Activated effector memory CD4-positive, alpha-beta T cell treated with Interleukin-2 at 50 U/mL for 16 hours (primary cell): ENCODE measurements around the gene LARP4B.

Experiments used
- DNase-seq: peaks from one replicate; pipeline ENCODE4 v3.0.0-alpha.2; 2020

The LARP4B gene

GRCh38 chr10:931326-932318 is at the start of gene LARP4B:
LARP4B (minus strand) TSS chr10:931705; CDS start chr10:885721, 45,984 bp downstream.
- DNase-seq, result peak; percentile 98

GRCh38 chr10:980468-981093 is 49.1 kb upstream of the LARP4B start:
- DNase-seq, result no peak

GRCh38 chr10:978826-979421 is 47.4 kb upstream of the LARP4B start:
- no peak for DNase-seq

- DNase-seq, result no peak
These were observed 44.8 kb upstream of the LARP4B start for GRCh38 chr10:976316-976715.

GRCh38 chr10:974785-975074 is 43.2 kb upstream of the LARP4B start:
- DNase-seq, result no peak

- DNase-seq, result no peak
These were observed 42.7 kb upstream of the LARP4B start for GRCh38 chr10:974038-974784.

- no peak for DNase-seq
These were observed 41.3 kb upstream of the LARP4B start for GRCh38 chr10:972763-973162.

GRCh38 chr10:971613-972012 is 40.1 kb upstream of the LARP4B start:
- no peak for DNase-seq

- no peak for DNase-seq
These were observed 39.6 kb upstream of the LARP4B start for GRCh38 chr10:971150-971542.

- DNase-seq, result no peak
These were observed 39.0 kb upstream of the LARP4B start for GRCh38 chr10:970311-971149.

GRCh38 chr10:969473-970150 is 38.1 kb upstream of the LARP4B start:
- DNase-seq, result no peak

GRCh38 chr10:968546-969199 is 37.2 kb upstream of the LARP4B start:
- no peak for DNase-seq

GRCh38 chr10:966466-967235 is 35.1 kb upstream of the LARP4B start:
- no peak for DNase-seq

GRCh38 chr10:964988-965417 is 33.5 kb upstream of the LARP4B start:
- no peak for DNase-seq

- DNase-seq, result no peak
These were observed 32.9 kb upstream of the LARP4B start for GRCh38 chr10:964321-964987.

- DNase-seq, result no peak
These were observed 32.1 kb upstream of the LARP4B start for GRCh38 chr10:963655-964054.

GRCh38 chr10:963186-963585 is 31.7 kb upstream of the LARP4B start:
- DNase-seq, result no peak

GRCh38 chr10:962342-962741 is 30.8 kb upstream of the LARP4B start:
- no peak for DNase-seq

GRCh38 chr10:958856-959255 is 27.4 kb upstream of the LARP4B start:
- DNase-seq, result no peak

GRCh38 chr10:958106-958505 is 26.6 kb upstream of the LARP4B start:
- DNase-seq, result no peak
